Trophoblast cell (in vitro differentiated cells and primary cell): ENCODE results near the gene WTIP. TPM values are rescaled to one million over a fixed set of nuclear protein-coding genes. Genes with fewer than 3 reads are reported as not detected.

Experiments used
- DNase-seq, 2 donors: peaks; one replicate each; pipeline ENCODE4 v3.0.0-alpha.2; 2016
- H2AFZ ChIP-seq: 2 replicates; pipeline ENCODE4 v1.6.1; 2013; ENCODE audit warnings: low read length, moderate library complexity, mild to moderate bottlenecking; ENCODE audit not compliant: insufficient read depth, poor library complexity
- H2AK5ac ChIP-seq: 2 replicates; pipeline ENCODE4 v1.6.1; 2013; ENCODE audit warnings: mild to moderate bottlenecking, low read length
- H2BK120ac ChIP-seq: 2 replicates; pipeline ENCODE4 v1.6.1; 2013; ENCODE audit warnings: low read length, mild to moderate bottlenecking, moderate library complexity; ENCODE audit not compliant: insufficient read depth, poor library complexity
- H2BK12ac ChIP-seq: 2 replicates; pipeline ENCODE4 v1.6.1; 2013; ENCODE audit warnings: mild to moderate bottlenecking, low read length, moderate library complexity
- H2BK5ac ChIP-seq: 2 replicates; pipeline ENCODE4 v1.6.1; 2013; ENCODE audit warnings: low read length, low read depth, moderate library complexity, mild to moderate bottlenecking; ENCODE audit not compliant: poor library complexity
- H3K14ac ChIP-seq: 2 replicates; pipeline ENCODE4 v1.6.1; 2013; ENCODE audit warnings: mild to moderate bottlenecking, low read length
- H3K18ac ChIP-seq: 2 replicates; pipeline ENCODE4 v1.6.1; 2013; ENCODE audit warnings: mild to moderate bottlenecking, low read length
- H3K23ac ChIP-seq: 2 replicates; pipeline ENCODE4 v1.6.1; 2013; ENCODE audit warnings: low read length
- H3K27ac ChIP-seq: 2 replicates; pipeline ENCODE4 v1.5.1; 2013; ENCODE audit warnings: low read depth, mild to moderate bottlenecking, inconsistent platforms, low read length, moderate library complexity
- H3K27me3 ChIP-seq: 2 replicates; pipeline ENCODE4 v1.6.1; 2013; ENCODE audit warnings: inconsistent platforms, mild to moderate bottlenecking, low read length, moderate library complexity; ENCODE audit not compliant: insufficient read depth
- H3K36me3 ChIP-seq, 2 experiments: 1 replicate in 1 of 2; 2 replicates in 1 of 2; pipeline ENCODE4 v1.6.1; 2013; ENCODE audit warnings: low read length in 2 of 2, mild to moderate bottlenecking in 2 of 2, moderate library complexity in 1 of 2; ENCODE audit not compliant: insufficient read depth in 2 of 2, control insufficient read depth in 1 of 2
- H3K4ac ChIP-seq: 2 replicates; pipeline ENCODE4 v1.6.1; 2013; ENCODE audit warnings: low read depth, mild to moderate bottlenecking, low read length, moderate library complexity
- H3K4me1 ChIP-seq, 2 experiments: 1 replicate in 1 of 2; 2 replicates in 1 of 2; pipeline ENCODE4 v1.6.1; 2013; ENCODE audit warnings: low read length in 2 of 2, mild to moderate bottlenecking in 2 of 2, moderate library complexity in 1 of 2; ENCODE audit not compliant: insufficient read depth in 2 of 2, control insufficient read depth in 1 of 2
- H3K4me2 ChIP-seq: 2 replicates; pipeline ENCODE4 v1.6.1; 2013; ENCODE audit warnings: inconsistent platforms, mild to moderate bottlenecking, low read length, moderate library complexity
- H3K4me3 ChIP-seq: 2 replicates; pipeline ENCODE4 v1.5.1; 2013; ENCODE audit warnings: mild to moderate bottlenecking, low read depth, low read length, inconsistent platforms
- H3K79me1 ChIP-seq: one replicate; pipeline ENCODE4 v1.6.1; 2013; ENCODE audit warnings: low read length
- H3K79me2 ChIP-seq: 2 replicates; pipeline ENCODE4 v1.6.1; 2013; ENCODE audit warnings: low read length, mild to moderate bottlenecking; ENCODE audit not compliant: control insufficient read depth, insufficient read depth, poor library complexity
- H3K9ac ChIP-seq: 2 replicates; pipeline ENCODE4 v1.6.1; 2013; ENCODE audit warnings: mild to moderate bottlenecking, low read length
- H3K9me3 ChIP-seq: 2 replicates; pipeline ENCODE4 v1.6.1; 2013; ENCODE audit warnings: low read depth, mild to moderate bottlenecking, control low read depth, inconsistent platforms, low read length; ENCODE audit not compliant: insufficient read depth
- H4K12ac ChIP-seq: 2 replicates; pipeline ENCODE4 v1.6.1; 2013; ENCODE audit warnings: low read depth, mild to moderate bottlenecking, low read length, moderate library complexity
- H4K8ac ChIP-seq: 2 replicates; pipeline ENCODE4 v1.6.1; 2013; ENCODE audit warnings: low read depth, mild to moderate bottlenecking, low read length, moderate library complexity
- H4K91ac ChIP-seq: one replicate; pipeline ENCODE4 v1.6.1; 2013; ENCODE audit warnings: low read depth, mild to moderate bottlenecking, low read length, moderate library complexity
- WGBS: extraction: QIAGEN DNeasy Blood & Tissue Kit; methylation state at CpG from one replicate; pipeline ENCODE4 v1.1.7; 2013; ENCODE audit warnings: missing lambda C conversion rate; ENCODE audit not compliant: insufficient read length, insufficient coverage; ENCODE audit errors: extremely low coverage; 5-methylcytosine and 5-hydroxymethylcytosine counted together
- polyA plus RNA-seq: library from polyadenylated mRNA; stranded (reverse); fragments of 200-250 nt; gene quantifications from 2 replicates; pipeline ENCODE4 v1.2.3, GENCODE V29; 2013

The WTIP gene
- polyA plus RNA-seq: 10.6 and 11.4 TPM in 2 replicates

DNA sequence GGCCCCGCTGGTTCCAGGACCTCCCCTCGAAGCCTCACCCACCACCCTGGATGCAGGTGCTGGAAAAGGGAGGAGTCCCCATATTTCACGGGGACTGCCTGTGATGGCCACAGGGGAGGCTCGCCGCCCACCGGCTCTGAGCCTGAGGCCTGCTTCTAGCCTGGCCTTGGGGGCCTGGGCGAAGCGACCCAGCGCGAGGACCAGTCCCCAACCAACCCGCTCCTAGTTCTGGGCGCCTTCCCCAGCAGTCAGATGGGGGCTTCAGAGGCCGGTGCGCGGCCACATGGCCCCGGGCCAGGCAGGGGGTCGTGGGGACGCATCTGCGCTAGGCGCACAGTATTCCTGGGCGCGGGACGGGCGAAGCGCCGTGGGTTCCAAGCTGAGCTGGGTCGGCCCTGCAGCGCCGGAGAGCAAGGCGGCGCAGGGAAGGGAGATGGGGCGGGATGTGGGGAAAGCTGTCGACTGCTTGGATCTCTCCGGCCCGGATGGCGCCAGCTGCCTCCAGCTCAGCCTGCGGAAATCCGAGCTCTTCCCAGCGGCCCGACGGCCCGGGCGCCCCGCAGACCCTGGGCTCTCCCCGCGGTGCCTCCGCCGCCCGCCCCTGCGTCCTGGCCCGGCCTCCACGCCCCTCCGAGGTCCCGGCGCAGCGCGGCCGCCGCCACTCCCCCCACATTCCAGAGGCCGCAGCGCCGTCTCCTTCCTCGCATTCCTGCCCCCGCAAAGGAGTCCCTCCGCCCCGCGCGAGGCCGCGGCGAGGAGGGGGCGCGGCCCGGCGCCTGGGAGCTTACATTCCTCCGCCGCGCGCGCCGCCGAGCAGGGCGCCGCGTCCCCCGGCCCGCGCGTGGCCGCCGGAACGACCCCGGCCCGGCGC, at the start of gene WTIP:
TSS of gene WTIP (plus strand) at position 788 of the 871 bp plus-strand sequence. CDS start 217 bp downstream, outside the sequence.
- H4K12ac ChIP-seq: peak within 1 kb of the TSS; percentile 63
- H3K36me3 ChIP-seq: peaks cover 0 to 2% of the 10 kb centered on the region in 2 experiments
- no peaks in the 10 kb centered on the region for H3K27me3 ChIP-seq
- H2BK120ac ChIP-seq: peak within 1 kb of the TSS; percentile 78
- H3K79me2 ChIP-seq: peaks cover 19% of the 10 kb centered on the region
- peak within 1 kb of the TSS; percentile 95 for H3K9ac ChIP-seq
- H3K4ac ChIP-seq: peak within 1 kb of the TSS; percentile 51
- peak within 1 kb of the TSS; percentile 91 for H3K27ac ChIP-seq
- H3K18ac ChIP-seq: peak within 1 kb of the TSS; percentile 80
- H3K4me1 ChIP-seq: peaks cover 10 to 11% of the 10 kb centered on the region in 2 experiments
- peak within 1 kb of the TSS; percentile 56 for H2AK5ac ChIP-seq
- peak within 1 kb of the TSS; percentile 11 for H2BK12ac ChIP-seq
- H2BK5ac ChIP-seq: peak within 1 kb of the TSS; percentile 68
- H3K23ac ChIP-seq: no peak within 1 kb of the TSS
- peaks cover 13% of the 10 kb centered on the region for H3K79me1 ChIP-seq
- peak; percentile 44 to 72 for DNase-seq
- H3K9me3 ChIP-seq: peaks cover 3% of the 10 kb centered on the region
- peak within 1 kb of the TSS; percentile 90 for H4K8ac ChIP-seq
- H3K14ac ChIP-seq: peak within 1 kb of the TSS; percentile 91
- peak within 1 kb of the TSS; percentile 87 for H4K91ac ChIP-seq
- WGBS: no CpG with 5 or more reads among the region's 95 CpGs
- H2AFZ ChIP-seq: peak within 1 kb of the TSS; percentile 63
- peak within 1 kb of the TSS; percentile 94 for H3K4me3 ChIP-seq
- H3K4me2 ChIP-seq: peak within 1 kb of the TSS; percentile 73

DNA sequence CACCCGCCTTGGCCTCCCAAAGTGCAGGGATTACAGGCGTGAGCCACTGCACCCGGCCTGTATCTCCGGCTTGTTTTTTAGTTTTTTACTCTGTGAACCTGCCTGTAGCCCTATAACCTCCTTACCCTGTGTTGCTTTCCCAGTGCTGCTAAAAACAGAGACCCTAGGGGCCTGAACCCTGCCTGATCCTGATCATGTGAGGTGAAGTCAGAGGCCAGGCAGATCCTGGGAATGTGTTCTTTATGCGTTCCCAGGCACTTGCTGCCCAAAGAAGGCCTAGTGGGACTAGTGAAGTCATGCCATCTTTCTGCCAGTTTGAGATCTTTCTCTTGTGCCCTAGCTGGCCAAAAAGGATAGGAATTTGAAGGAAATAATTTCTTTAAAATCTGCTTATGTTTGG, 48.8 kb upstream of the WTIP start:
- H2AFZ ChIP-seq: no peak overlapping the region
- no peaks in the 10 kb centered on the region for H3K9me3 ChIP-seq
- peak overlapping the region; percentile 84 for H3K4ac ChIP-seq
- no peaks in the 10 kb centered on the region for H3K27me3 ChIP-seq
- no peak overlapping the region for H3K27ac ChIP-seq
- H2BK120ac ChIP-seq: no peak overlapping the region
- peaks cover 24% of the 10 kb centered on the region for H3K79me2 ChIP-seq
- peaks cover 6% of the 10 kb centered on the region for H3K79me1 ChIP-seq
- H4K8ac ChIP-seq: no peak overlapping the region
- no peak for DNase-seq
- H4K91ac ChIP-seq: no peak overlapping the region
- no peak overlapping the region for H3K23ac ChIP-seq
- no peak overlapping the region for H3K9ac ChIP-seq
- H3K36me3 ChIP-seq: peaks cover 26 to 29% of the 10 kb centered on the region in 2 experiments
- H3K4me1 ChIP-seq: no peaks in the 10 kb centered on the region
- H2BK5ac ChIP-seq: no peak overlapping the region
- H2AK5ac ChIP-seq: no peak overlapping the region
- H3K14ac ChIP-seq: no peak overlapping the region
- H3K18ac ChIP-seq: no peak overlapping the region
- no CpG with 5 or more reads among the region's 5 CpGs for WGBS
- no peak overlapping the region for H3K4me2 ChIP-seq
- no peak overlapping the region for H2BK12ac ChIP-seq
- no peak overlapping the region for H4K12ac ChIP-seq
- H3K4me3 ChIP-seq: no peak overlapping the region

DNA sequence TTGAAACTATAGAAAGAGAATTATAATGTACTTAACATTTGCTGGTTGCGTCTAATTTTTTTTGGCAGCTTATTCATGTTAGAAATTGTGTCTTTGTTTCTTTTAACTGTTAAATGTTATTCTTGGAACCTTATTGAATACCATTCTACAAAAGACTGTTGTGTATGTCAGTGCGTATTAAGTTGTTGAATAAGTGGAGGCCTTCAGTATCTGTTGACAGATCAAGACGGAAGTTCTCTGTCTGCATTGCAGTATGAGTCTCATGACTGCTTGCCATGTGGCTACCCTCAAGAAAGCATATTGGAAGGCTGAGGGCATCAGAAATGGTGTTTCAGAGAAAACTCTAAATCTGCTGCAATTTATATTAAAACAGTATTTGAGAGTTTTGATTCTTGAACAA, 44.8 kb upstream of the WTIP start:
- no peaks in the 10 kb centered on the region for H3K27me3 ChIP-seq
- H4K8ac ChIP-seq: no peak overlapping the region
- no peaks in the 10 kb centered on the region for H3K4me1 ChIP-seq
- H3K4me2 ChIP-seq: no peak overlapping the region
- peaks cover 41 to 48% of the 10 kb centered on the region in 2 experiments for H3K36me3 ChIP-seq
- no peak overlapping the region for H3K18ac ChIP-seq
- H2AFZ ChIP-seq: no peak overlapping the region
- no peak overlapping the region for H3K9ac ChIP-seq
- peaks cover 6% of the 10 kb centered on the region for H3K79me2 ChIP-seq
- no peak overlapping the region for H3K27ac ChIP-seq
- no peak overlapping the region for H3K4ac ChIP-seq
- no peak overlapping the region for H4K91ac ChIP-seq
- no CpG with 5 or more reads among the region's 3 CpGs for WGBS
- no peak overlapping the region for H2BK5ac ChIP-seq
- H4K12ac ChIP-seq: no peak overlapping the region
- no peak for DNase-seq
- H3K4me3 ChIP-seq: no peak overlapping the region
- H3K9me3 ChIP-seq: no peaks in the 10 kb centered on the region
- H2AK5ac ChIP-seq: no peak overlapping the region
- no peak overlapping the region for H2BK120ac ChIP-seq
- H2BK12ac ChIP-seq: no peak overlapping the region
- H3K14ac ChIP-seq: no peak overlapping the region
- H3K23ac ChIP-seq: no peak overlapping the region
- no peaks in the 10 kb centered on the region for H3K79me1 ChIP-seq

DNA sequence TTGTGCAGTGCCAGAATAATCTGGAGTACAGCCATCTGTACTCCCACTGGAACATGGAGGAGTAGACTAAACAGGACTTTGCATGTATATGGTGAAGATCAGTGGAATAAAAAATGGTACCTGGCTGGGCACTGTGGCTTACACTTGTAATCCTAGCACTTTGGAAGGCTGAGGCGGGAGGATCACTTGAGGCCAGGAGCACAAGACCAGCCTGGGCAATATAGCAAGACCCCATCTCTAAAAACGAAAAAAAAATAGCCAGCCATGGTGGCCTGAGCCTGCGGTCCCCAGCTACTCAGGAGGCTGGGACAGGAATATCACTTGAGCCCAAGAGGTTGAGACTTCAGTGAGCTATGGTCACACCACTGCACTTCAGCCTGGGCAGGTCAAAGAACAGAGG, 33.4 kb upstream of the WTIP start:
- WGBS: no CpG with 5 or more reads among the region's 3 CpGs
- no peak overlapping the region for H3K14ac ChIP-seq

More for the DNA sequence above, 33.4 kb upstream of the WTIP start:
- H2AFZ ChIP-seq: no peak overlapping the region
- H2BK12ac ChIP-seq: no peak overlapping the region
- H4K12ac ChIP-seq: no peak overlapping the region
- no peak overlapping the region for H3K4me3 ChIP-seq
- peaks cover 31 to 43% of the 10 kb centered on the region in 2 experiments for H3K36me3 ChIP-seq
- H3K23ac ChIP-seq: no peak overlapping the region
- no peaks in the 10 kb centered on the region for H3K79me2 ChIP-seq
- no peaks in the 10 kb centered on the region for H3K9me3 ChIP-seq
- H3K27ac ChIP-seq: no peak overlapping the region
- no peak overlapping the region for H3K9ac ChIP-seq
- no peaks in the 10 kb centered on the region for H3K4me1 ChIP-seq
- no peak overlapping the region for H3K4ac ChIP-seq
- H3K18ac ChIP-seq: no peak overlapping the region
- H4K8ac ChIP-seq: no peak overlapping the region
- H3K4me2 ChIP-seq: no peak overlapping the region
- no peak overlapping the region for H2BK5ac ChIP-seq
- H4K91ac ChIP-seq: no peak overlapping the region
- no peaks in the 10 kb centered on the region for H3K79me1 ChIP-seq
- no peaks in the 10 kb centered on the region for H3K27me3 ChIP-seq
- H2AK5ac ChIP-seq: no peak overlapping the region
- DNase-seq: no peak
- H2BK120ac ChIP-seq: no peak overlapping the region
